Measurements from ENCODE around the gene IL20RA.
A peak's percentile ranks its signal among the peaks of the same experiment; 100 is the strongest.

Gene IL20RA

DNA sequence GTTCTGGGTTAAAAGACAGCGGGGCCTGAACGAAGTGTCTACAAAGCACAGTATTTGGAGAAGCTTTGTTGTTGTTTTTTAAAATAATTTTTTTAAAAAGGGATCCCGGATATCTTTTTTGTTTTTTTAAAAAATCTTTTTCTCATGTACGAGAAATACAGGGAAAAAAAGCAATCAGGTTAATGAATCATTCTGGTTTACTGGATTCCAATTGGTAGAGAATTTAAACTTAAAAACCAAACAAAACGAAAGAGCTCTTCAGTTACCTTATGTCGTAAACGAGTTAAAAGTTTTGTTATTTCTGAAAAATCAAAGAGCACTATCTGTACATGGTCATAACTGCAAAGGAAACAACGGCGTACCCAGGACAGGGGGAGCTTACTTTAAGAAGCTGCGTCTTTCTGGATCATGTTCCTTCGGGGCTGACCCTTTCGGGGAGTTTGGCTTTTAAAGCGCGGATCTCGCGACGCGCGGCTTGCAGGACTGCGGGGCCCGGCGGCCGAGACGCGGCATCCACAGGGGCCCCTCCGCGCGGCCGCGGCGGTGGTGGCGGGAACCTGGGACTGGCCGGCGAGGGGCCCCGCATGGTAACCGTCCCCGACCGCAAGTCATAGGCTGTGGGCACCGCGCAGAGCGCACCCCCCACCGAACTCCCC, 927 bp downstream of the IL20RA start:
- DNase-seq = no peak

DNA sequence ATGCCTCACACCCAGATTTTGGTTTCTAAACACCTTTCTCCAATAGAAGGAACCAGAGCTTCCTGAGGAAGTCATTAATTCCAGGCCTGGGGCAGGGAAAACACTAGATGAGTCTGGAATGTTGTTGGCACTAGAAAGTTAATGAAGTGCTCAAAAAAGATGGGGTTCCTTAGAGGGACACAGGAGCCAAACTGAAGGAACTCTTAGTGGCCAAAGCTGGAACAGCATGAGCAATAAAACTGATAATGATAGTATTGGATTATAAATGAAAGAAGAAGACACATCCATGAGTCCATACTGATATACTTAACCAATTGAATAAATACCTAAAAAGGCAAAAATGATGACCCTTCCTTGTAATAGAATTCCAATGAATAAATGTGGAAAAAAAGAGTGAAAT, 4.4 kb downstream of the IL20RA start:
- DNase-seq = no peak

- no peak for DNase-seq
Observed at GRCh38 chr6:137039010-137039409, 5.8 kb downstream of the IL20RA start.

GRCh38 chr6:137036566-137037300, 8.0 kb downstream of the IL20RA start:
- DNase-seq = no peak

DNA sequence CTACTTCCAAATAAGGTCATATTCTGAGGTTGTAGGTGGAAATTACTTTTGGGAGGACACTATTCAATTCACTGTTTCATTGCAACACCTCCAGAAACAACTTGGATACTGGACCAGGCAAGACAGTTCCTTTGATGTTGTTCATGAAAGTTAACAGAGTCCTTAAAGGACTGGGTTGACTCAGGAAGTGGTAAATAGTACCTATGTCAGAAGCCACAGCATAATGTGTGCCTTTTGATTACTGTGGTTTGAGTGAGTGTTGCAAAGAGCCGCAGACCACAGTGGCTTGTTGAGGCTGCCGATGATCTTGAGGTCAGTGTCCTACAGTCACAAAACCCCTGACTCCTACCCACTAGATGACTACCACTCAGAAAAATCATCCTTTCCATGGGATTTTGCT, 10.9 kb downstream of the IL20RA start:
- no peak for DNase-seq

DNA sequence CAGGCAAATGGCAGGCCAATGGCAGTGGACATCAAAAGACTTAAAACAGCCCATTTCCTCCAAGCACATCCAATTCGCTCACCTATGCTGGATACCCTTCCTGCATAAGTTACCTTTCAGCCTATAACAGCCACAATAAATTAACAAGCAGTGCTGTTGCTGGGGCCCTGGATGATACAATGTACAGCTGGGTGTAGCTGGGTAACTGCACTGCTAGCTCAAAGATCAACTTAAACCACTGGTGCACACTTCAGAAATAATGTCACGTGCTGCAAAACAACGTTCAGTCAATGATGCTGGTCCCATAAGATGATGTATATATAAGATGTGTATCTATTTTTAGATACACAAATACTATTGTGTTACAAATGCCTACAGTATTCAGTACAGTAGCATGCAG, 13.6 kb downstream of the IL20RA start:
- no peak for DNase-seq

DNA sequence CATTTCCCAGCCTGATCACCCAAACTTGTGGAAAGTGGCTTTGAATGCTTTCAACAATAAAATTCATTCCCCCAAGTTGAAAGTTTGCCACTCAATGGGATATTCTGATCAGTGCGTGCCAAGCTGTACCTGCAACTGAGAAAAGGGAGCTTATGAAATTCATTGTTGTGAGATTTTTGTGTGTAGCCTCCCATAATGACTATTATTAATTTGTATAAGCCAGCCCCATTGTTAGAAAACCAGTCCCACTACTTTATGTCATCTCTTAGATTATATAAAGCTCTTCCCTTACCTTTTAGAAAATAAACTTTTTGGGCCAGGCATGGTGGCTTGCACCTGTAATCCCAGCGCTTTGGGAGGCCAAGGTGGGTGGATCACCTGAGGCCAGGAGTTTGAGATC, 15.9 kb downstream of the IL20RA start:
- no peak for DNase-seq

- no peak for DNase-seq
Observed at GRCh38 chr6:137025786-137026730, 18.7 kb downstream of the IL20RA start.

GRCh38 chr6:137024237-137024990, 20.4 kb downstream of the IL20RA start:
- DNase-seq = no peak

DNA sequence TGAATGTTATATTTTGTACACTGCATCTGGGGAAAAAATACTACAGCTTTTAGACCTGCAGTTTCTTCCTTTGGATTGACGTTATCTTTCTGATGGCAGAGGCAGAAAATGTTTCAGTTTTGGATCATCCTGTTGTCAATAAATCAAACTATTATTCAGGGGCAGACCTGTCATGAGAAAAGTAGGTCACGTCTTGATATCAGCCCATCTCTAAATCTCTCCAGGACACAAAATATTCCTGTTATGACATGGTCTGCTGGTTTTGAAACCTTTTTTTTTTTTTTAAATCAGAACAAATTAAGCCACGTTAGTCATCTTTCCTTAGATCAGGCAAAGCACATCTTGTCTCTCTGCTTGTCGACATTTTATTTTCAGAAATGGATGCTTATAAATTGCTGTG, 24.0 kb downstream of the IL20RA start:
- no peak for DNase-seq

DNA sequence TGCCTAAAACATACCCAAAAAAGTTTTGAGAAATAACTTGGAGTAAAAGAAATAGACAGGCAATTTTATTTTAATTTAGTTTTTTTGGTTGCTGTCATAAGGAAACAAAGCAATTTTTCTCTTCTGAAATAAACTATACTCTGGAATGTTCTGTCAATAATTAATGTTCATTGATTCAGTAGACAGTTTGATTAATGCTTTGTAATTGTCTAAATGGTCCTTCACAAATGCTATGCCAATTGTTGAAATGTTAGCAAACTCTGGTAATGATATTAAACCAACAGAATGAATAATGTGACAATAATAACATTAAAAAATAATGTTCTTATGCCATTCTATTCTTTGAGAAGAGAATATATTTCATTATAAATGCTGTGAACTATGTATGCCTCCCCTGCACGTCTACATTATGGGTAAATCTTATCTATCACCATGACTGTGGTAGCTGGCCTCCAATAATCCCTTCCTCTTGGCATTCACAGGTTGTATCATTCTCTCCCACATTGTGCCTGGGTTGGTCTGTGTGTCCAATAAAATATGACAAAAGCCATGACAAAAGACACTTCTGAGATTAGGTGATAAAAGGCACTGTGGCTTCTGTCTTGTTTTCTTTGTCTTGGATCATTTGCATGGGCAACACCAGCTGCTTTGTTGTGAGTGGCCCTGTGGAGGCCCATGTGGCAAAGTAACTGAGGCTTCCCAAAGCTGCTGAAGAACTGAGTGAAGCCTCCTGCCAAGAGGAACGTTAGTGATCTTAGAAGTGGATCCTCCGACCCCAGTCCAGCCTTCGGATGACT, 25.1 kb downstream of the IL20RA start:
- no peak for DNase-seq

DNA sequence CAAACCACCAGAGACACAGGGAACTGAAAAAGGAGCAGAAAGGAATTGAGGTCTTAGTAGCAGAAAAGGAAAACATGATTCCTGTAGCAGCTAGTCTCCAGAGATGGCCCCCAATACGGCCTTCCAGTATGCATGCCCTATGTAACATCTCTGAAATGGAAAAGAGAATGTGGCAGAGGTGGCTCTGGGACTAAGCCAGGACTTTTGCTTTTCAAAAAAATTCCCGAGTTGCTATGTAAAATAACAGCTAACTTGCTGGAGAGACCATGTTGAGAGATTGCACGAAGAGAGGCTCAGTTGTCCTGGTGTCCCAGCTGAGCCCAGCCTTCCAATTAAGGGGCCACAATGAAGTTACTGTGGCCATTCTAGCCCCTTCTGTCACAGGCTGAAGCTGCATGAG, 27.7 kb downstream of the IL20RA start:
- DNase-seq = no peak

- no peak for DNase-seq
Observed at GRCh38 chr6:137016356-137016755, 28.4 kb downstream of the IL20RA start.

DNA sequence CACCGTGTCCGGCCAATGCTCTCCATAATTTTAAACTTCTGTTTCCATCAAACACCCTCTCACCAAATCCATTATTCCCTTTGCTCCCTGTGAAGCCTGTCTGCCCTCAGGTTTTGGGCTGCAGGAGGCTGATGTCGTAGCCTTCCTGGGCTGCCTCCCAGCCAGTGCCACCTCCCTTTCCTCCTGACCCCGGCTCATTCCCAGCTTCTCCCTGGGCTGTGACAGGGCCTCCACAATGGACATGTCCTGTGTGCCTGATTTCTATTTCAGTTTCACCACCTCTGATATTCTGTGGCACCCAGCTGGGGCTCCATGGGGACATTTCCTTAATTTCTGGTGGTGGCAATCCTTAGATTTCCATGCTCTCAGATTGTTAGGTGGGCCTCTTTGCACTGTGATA, 28.8 kb downstream of the IL20RA start:
- no peak for DNase-seq

DNA sequence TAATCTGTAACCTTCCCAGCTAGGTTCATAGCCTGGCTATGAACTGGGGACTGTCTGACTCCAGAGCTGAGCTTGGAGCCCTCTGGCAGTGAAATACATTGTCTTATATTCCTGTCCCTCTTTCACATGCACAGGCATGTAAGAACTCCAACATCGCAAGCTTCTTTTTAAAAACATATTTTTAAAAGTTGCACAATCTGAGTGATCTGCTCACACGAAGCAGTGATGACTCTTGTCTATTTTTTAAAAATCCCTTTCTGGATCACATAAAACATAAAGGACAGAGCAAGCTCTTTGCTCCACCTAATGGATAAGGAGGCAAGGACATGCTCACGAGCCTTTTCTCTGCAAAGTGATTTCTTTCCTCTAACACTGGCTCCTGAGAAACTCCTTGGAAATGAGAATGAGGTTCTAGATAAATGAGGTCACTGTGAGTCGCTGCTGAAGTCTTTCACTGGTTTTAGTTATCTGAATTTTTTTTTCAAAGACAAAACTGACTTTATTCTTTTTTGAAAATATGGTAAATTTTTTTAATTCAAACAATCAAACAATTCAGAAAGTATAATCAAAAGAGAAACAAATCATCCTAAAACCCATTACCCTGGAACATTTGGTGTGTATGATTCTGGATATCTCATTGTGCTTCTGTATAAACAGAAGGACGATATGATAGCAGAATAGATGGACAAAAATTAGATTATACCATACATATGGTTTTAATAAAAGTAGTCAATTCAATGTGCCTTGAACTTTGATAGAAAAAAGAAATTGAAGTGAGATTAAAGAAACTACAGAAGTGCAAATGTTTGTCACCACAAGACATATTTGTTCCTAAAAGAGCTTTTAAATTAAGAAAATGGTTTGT, 30.8 kb downstream of the IL20RA start:
- DNase-seq = peak; percentile 49

DNA sequence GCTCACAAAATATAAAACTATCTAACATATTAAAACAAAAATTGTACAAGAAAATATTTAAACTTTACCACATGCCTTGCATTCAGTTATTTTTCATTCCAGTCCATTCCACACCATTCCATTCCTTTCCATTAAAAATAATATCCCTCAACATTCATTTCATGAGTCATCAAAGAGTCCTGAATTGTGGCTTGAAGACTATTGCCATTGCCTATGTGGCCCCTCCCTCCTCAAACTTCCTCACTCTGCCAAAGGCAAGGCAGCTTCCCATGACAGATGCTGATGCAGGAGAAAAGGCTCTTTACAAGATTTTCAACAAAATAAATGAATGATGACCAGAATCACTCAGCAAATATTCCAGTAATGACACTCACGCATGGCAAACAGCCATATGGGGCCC, 31.7 kb downstream of the IL20RA start:
- DNase-seq = no peak

- DNase-seq = no peak
Observed at GRCh38 chr6:137011406-137011805, 33.4 kb downstream of the IL20RA start.

DNA sequence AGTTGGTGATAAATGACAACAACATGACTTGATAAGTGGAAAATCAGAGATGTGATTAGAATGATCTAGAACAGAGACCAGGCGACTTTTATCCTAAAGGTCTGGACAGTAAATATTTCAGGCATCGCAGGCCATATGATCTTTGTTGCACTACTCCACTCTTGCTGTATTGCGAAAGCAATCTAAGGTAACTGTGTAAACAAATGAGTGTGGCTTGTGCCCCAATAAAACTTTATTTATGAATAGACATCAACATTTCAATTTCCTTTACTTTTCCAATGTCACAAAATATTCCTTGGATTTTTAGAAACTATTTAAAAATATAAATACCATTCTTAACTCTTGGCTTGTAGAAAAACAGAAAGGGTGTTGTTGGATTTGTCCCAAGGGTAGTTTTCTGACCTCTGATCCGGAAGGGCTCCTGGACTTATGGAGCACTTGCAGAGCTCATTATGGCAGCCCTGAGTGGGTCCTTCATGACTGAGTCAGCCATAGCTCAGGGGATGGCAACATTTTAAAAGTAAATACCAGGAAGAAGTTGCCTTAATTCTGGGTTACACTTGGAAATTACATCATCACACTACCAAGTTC, 34.5 kb downstream of the IL20RA start:
- DNase-seq = no peak

DNA sequence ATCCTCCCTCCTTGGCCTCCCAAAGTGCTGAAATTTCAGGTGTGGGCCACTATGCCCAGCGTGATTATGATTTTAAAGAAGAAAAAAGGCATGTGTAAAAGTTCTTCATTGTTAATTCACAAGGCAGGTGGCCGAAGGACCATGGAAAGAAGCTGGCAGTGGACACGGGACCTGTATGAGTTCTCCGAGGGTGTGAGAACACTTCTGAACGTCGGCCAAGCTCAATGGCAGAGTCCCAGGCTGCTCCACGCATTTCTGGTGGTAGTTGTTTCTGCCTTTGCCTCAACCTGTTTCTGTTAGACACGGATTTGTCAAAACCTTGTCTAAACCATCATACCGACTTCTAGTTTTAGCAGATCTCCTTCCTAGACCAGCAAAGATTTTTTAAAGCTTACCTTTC, 36.6 kb downstream of the IL20RA start:
- DNase-seq = no peak

- DNase-seq = no peak
Observed at GRCh38 chr6:137006056-137006455, 38.7 kb downstream of the IL20RA start.

DNA sequence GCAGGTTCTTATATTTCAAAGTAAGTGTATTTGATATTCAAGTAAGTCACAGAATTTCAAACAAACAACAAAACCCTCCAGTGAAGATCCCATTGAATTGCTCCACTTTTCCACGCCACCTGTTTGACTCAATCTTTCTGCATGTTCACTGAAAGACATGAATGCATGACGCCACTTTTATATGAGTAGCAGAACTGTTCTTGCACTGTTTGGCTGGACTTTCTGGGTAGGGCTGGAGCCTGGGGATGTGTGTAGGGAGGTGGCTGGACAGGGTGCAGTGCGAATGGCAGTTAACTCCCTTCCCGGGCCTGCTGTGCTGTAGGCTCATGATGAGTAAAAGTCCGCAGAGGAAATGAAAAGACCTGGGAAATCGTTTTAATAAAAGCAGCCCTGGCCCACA, 39.7 kb downstream of the IL20RA start:
- no peak for DNase-seq

Measured in NCI-H1105 treated with DMSO at 0.1 percent for 48 hours (cell line).